ENCODE results near the gene ARMC10. TPM values are rescaled to one million over a fixed set of nuclear protein-coding genes. Genes with fewer than 3 reads are reported as not detected.

The ARMC10 gene
- total and polyA plus RNA-seq, 9 of the 15 experiments (the other 6 are each of a cell fraction or from before 2014, with no cell fraction given) = 17.0 to 113 (median 72.6) TPM

DNA sequence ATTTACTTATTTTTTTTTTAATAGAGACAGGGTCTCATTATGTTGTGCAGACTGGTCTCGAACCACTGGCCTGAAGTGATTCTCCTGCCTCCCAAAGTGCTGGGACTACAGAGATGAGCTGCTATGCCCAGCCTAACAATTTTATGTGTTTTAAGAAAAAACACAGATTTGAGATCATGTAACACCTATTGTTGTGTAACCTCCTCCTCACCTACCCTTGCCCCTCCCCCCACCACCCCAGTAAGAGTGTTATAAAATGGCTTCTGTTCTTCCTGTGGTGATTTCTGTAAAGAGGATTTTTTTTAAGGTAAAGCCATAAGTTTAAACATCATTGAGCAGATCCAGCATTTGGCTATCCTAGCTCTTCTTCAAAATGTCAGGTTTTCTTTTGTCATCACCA, 7.6 kb downstream of the ARMC10 start:
- Histone ChIP-seq H3K4me3 (no peak overlapping the region), H4K20me1 (replicated peaks; ENCODE audit: control insufficient read depth, insufficient read depth, low read length) (no peaks in the 10 kb centered on the region), H3K9me3 (replicated peaks; ENCODE audit: control insufficient read depth, insufficient read depth, low read depth, low read length) (no peaks in the 10 kb centered on the region), H3K79me2 (ENCODE audit: control insufficient read depth, insufficient read depth, low read length) (peaks cover 28% of the 10 kb centered on the region), H2AFZ (ENCODE audit: low read depth, low read length) (no peak overlapping the region), H3K4me2 (ENCODE audit: insufficient read depth, low read length) (no peak overlapping the region), H3K9me1 (ENCODE audit: control insufficient read depth, insufficient read depth, low read length) (no peaks in the 10 kb centered on the region), H3K27me3 (ENCODE audit: control insufficient read depth in 2 of 2, insufficient read depth in 2 of 2, low read length in 2 of 2) (no peaks in the 10 kb centered on the region), H3K4me1 (replicated peaks in 1 of 2; ENCODE audit: control insufficient read depth in 2 of 2, insufficient read depth in 2 of 2, low read length in 2 of 2) (no peaks in the 10 kb centered on the region), H3K9ac (ENCODE audit: insufficient read depth in 1 of 2, low read depth in 2 of 2, low read length in 2 of 2) (no peak overlapping the region), H3K27ac (ENCODE audit: extremely low read depth, low read depth, low read length) (no peak overlapping the region), H3K36me3 (ENCODE audit: control insufficient read depth, insufficient read depth, low read length) (peaks cover 69% of the 10 kb centered on the region)
- DNase-seq (ENCODE audit: extremely low read depth in 1 of 4, low spot score in 3 of 4) (no peak), ATAC-seq (no peak), FAIRE-seq (no peak)
- BruUV-seq (replicated peaks) = no TSS peak
- ChIA-PET CTCF (ENCODE audit: low intra/inter-chr PET ratio) (no interaction called here), POLR2A (interaction anchor here (0.7 kb wide), 2 partner anchors 8 to 19 kb away, joined by 3 to 5 read pairs; no protein-coding TSS in a partner anchor)
- in situ Hi-C loops (cut with MboI) = no loop called here
- 94% methylated on average over 1 of the region's 1 CpG for WGBS (ENCODE audit: insufficient coverage, low coverage, missing lambda C conversion rate)
- intact Hi-C loops (cut with micrococcal nuclease) = no loop called here
- TF ChIP-seq ZNF324 (CRISPR knock-in tag; IDR thresholded peaks at IDR 0.05) = no peak
- TF ChIP-seq, protein P1, sequence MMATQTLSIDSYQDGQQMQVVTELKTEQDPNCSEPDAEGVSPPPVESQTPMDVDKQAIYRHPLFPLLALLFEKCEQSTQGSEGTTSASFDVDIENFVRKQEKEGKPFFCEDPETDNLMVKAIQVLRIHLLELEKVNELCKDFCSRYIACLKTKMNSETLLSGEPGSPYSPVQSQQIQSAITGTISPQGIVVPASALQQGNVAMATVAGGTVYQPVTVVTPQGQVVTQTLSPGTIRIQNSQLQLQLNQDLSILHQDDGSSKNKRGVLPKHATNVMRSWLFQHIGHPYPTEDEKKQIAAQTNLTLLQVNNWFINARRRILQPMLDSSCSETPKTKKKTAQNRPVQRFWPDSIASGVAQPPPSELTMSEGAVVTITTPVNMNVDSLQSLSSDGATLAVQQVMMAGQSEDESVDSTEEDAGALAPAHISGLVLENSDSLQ (IDR thresholded peaks at IDR 0.05) = no peak
- no peak for TF ChIP-seq CEBPG (CRISPR knock-in tag; IDR thresholded peaks at IDR 0.05)
- TF ChIP-seq CEBPG (tag; conservative IDR thresholded peaks at IDR 0.05 in 1 of 2, IDR thresholded peaks at IDR 0.05 in 1 of 2) = no peak
- no peak for TF ChIP-seq ZNF445 (CRISPR knock-in tag; IDR thresholded peaks at IDR 0.05; ENCODE audit: low read depth)
- no peak for TF ChIP-seq KHSRP (IDR thresholded peaks at IDR 0.05)
- no peak for TF ChIP-seq NRF1 (conservative IDR thresholded peaks at IDR 0.05 in 1 of 2, IDR thresholded peaks at IDR 0.05 in 1 of 2)
- TF ChIP-seq CEBPB (tag; IDR thresholded peaks at IDR 0.05) = no peak
- no peak for TF ChIP-seq ATF7 (IDR thresholded peaks at IDR 0.05)
- no peak for TF ChIP-seq NR1H2 (CRISPR knock-in tag; IDR thresholded peaks at IDR 0.05)

Data from K562 (cell line).